HCT116 (cell line): Measurements from ENCODE around the gene BLTP3A. TPM values are rescaled to one million over a fixed set of nuclear protein-coding genes. Genes with fewer than 3 reads are reported as not detected.
"Not testable (repeated sequence)": the region's sequence is repeated elsewhere in the genome, so short reads cannot be mapped to it uniquely, and the experiment has no call there.

Experiments
- ATAC-seq: fragments of 200-7000 bp; cut with Tn5 transposase; 2 replicates; pipeline ENCODE4 v1.9.1; 2020; ENCODE audit warnings: mild to moderate bottlenecking, moderate library complexity
- BruUV-seq: library from RNA; stranded (reverse); fragments of 400-500 nt; replicated peaks from 2 replicates; lab custom pipeline; 2021; lab: Mats Ljungman, UMichigan
- CTCF ChIA-PET: fragments of 300-600 bp; sonication (Branson Sonifier 250); formaldehyde crosslinking; loops from one replicate; lab custom pipeline; 2021; ENCODE audit warnings: antibody characterized with exemption; lab: Charles Lee
- POLR2A ChIA-PET: fragments of 300-600, 350-600 bp; sonication (Branson Sonifier 250); formaldehyde crosslinking; loops from one replicate; lab custom pipeline; 2021; ENCODE audit warnings: antibody characterized with exemption; lab: Charles Lee
- RAD21 ChIA-PET, 2 experiments: fragments of 300-600 bp; sonication (Branson Sonifier 250); formaldehyde crosslinking; loops; one replicate each; lab custom pipeline; 2023; ENCODE audit warnings: low total read pairs in 2 of 2; ENCODE audit not compliant: uncharacterized antibody in 2 of 2, unreplicated experiment in 2 of 2, low non-redundant PET in 1 of 2; lab: Charles Lee
- DNase-seq: peaks from one replicate; pipeline ENCODE4 v3.0.0-alpha.2; 2010; ENCODE audit warnings: low read depth, low spot score
- H2AFZ ChIP-seq: fragments of 200-600 bp; shearing (Covaris generic), sonication (generic); 2 replicates; pipeline ENCODE4 v1.6.1; 2017; ENCODE audit warnings: low read depth, mixed run types, mixed read lengths, antibody characterized with exemption, low read length; ENCODE audit not compliant: poor library complexity, severe bottlenecking
- H3K27ac ChIP-seq: 2 replicates; pipeline ENCODE4 v1.5.1; 2012; ENCODE audit warnings: low read depth, low read length
- H3K27me3 ChIP-seq: fragments of 200-600 bp; sonication (generic); 2 replicates; pipeline ENCODE4 v1.6.1; 2016; ENCODE audit warnings: mixed run types, low read length, mixed read lengths; ENCODE audit not compliant: insufficient read depth
- H3K36me3 ChIP-seq, 2 experiments: fragments of 200-500 bp in 1 of 2; fragments of 200-600 bp in 1 of 2; sonication (Bioruptor generic) in 1 of 2; sonication (generic) in 1 of 2; 2 replicates each; pipeline versions ENCODE4 v1.5.1 to v1.6.1; 2014 to 2016; ENCODE audit warnings: low read length in 2 of 2, inconsistent platforms in 1 of 2, mixed read lengths in 1 of 2, mixed run types in 1 of 2; ENCODE audit not compliant: insufficient read depth in 2 of 2, control insufficient read depth in 1 of 2
- H3K4me1 ChIP-seq, 2 experiments: fragments of 200-600 bp in 1 of 2; sonication (generic) in 1 of 2; 2 replicates each; pipeline versions ENCODE4 v1.5.1 to v1.6.1; 2012 to 2017; ENCODE audit warnings: low read length in 2 of 2, inconsistent platforms in 1 of 2, mild to moderate bottlenecking in 1 of 2, mixed read lengths in 1 of 2, mixed run types in 1 of 2, moderate library complexity in 1 of 2; ENCODE audit not compliant: insufficient read depth in 2 of 2, control insufficient read depth in 1 of 2
- H3K4me2 ChIP-seq: fragments of 200-600 bp; sonication (generic); 2 replicates; pipeline ENCODE4 v1.6.1; 2017; ENCODE audit warnings: mixed run types, low read length, mixed read lengths
- H3K4me3 ChIP-seq, 2 experiments: fragments of 200-600 bp in 1 of 2; sonication (generic) in 1 of 2; replicated peaks in 1 of 2; 2 replicates each; pipeline ENCODE4 v1.5.1; 2011 to 2016; ENCODE audit warnings: low read length in 2 of 2, control low read depth in 1 of 2, low read depth in 1 of 2, mild to moderate bottlenecking in 1 of 2, mixed read lengths in 1 of 2, mixed run types in 1 of 2
- H3K79me2 ChIP-seq: fragments of 200-600 bp; sonication (generic); 2 replicates; pipeline ENCODE4 v1.6.1; 2017; ENCODE audit warnings: mild to moderate bottlenecking, mixed run types, low read length, moderate library complexity, mixed read lengths; ENCODE audit not compliant: insufficient read depth
- H3K9ac ChIP-seq: fragments of 200-600 bp; sonication (generic); 2 replicates; pipeline ENCODE4 v1.6.1; 2016; ENCODE audit warnings: low read length, mixed read lengths
- H3K9me2 ChIP-seq: fragments of 200-600 bp; sonication (generic), shearing (Covaris generic); 2 replicates; pipeline ENCODE4 v1.6.1; 2017; ENCODE audit warnings: mixed run types, mild to moderate bottlenecking, moderate library complexity; ENCODE audit not compliant: insufficient read depth
- H3K9me3 ChIP-seq, 2 experiments: fragments of 200-500 bp in 1 of 2; fragments of 200-600 bp in 1 of 2; sonication (Bioruptor generic) in 1 of 2; sonication (generic) in 1 of 2; 2 replicates each; pipeline ENCODE4 v1.6.1; 2014 to 2017; ENCODE audit warnings: low read length in 2 of 2, mixed read lengths in 2 of 2, inconsistent platforms in 1 of 2, low read depth in 1 of 2, mild to moderate bottlenecking in 1 of 2, mixed run types in 1 of 2, moderate library complexity in 1 of 2; ENCODE audit not compliant: control insufficient read depth in 1 of 2, insufficient read depth in 1 of 2
- H4K20me1 ChIP-seq: fragments of 200-600 bp; sonication (generic), shearing (Covaris generic); 2 replicates; pipeline ENCODE4 v1.6.1; 2017; ENCODE audit warnings: mixed run types, mild to moderate bottlenecking, moderate library complexity; ENCODE audit not compliant: insufficient read depth
- EGR1 ChIP-seq: IDR thresholded peaks from 2 replicates; pipeline ENCODE4 v1.6.1; 2012; ENCODE audit warnings: low read depth
- ELF1 ChIP-seq: IDR thresholded peaks from 2 replicates; pipeline ENCODE4 v1.6.1; 2012; ENCODE audit warnings: low read depth, borderline replicate concordance
- POLR2AphosphoS5 ChIP-seq: IDR thresholded peaks from 2 replicates; pipeline ENCODE4 v1.6.1; 2011; ENCODE audit warnings: mild to moderate bottlenecking, low read depth, low read length, moderate library complexity
- RAD21 ChIP-seq: IDR thresholded peaks from 2 replicates; pipeline ENCODE4 v1.6.1; 2012; ENCODE audit warnings: low read depth, mild to moderate bottlenecking
- SP1 ChIP-seq: IDR thresholded peaks from 2 replicates; pipeline ENCODE4 v1.6.1; 2012; ENCODE audit warnings: low read depth
- ZBTB33 ChIP-seq: IDR thresholded peaks from 2 replicates; pipeline ENCODE4 v1.6.1; 2011; ENCODE audit warnings: mild to moderate bottlenecking, low read length, moderate library complexity; ENCODE audit not compliant: insufficient replicate concordance; ENCODE audit errors: extremely low read depth
- ZNF274 ChIP-seq: fragments of 200-500 bp; sonication (Bioruptor generic); IDR thresholded peaks from 2 replicates; pipeline ENCODE4 v1.6.1; 2014; ENCODE audit warnings: mild to moderate bottlenecking, low read depth, low read length, inconsistent platforms
- intact Hi-C: fragments of 100-400 bp; cut with micrococcal nuclease; formaldehyde crosslinking; loops from 2 replicates; pipeline ENCODE4 v1.10.0; 2022
- total RNA-seq: library from RNA; stranded (reverse); gene quantifications from one replicate; pipeline ENCODE4 v1.2.1, GENCODE V29; 2021; ENCODE audit not compliant: unreplicated experiment

Gene BLTP3A
- total RNA-seq, 1 experiment from 2014 or later: 21.5 TPM

GRCh38 chr6:34760108-34760507 lies 31.8 kb upstream of the BLTP3A start (continued):
- TF ChIP-seq ZNF274 (no peak), RAD21 (no peak), EGR1 (no peak), SP1 (no peak)

- H3K4me3 ChIP-seq, H4K20me1 ChIP-seq, BruUV-seq, H3K4me1 ChIP-seq, H2AFZ ChIP-seq, H3K9ac ChIP-seq, ATAC-seq, intact Hi-C loops, H3K4me2 ChIP-seq, DNase-seq, CTCF ChIA-PET, H3K27me3 ChIP-seq, H3K27ac ChIP-seq, RAD21 ChIA-PET, H3K9me2 ChIP-seq, H3K9me3 ChIP-seq: not testable (repeated sequence)
- Histone ChIP-seq H3K36me3 (peaks cover 29 to 36% of the 10 kb centered on the region in 2 experiments), H3K79me2 (peaks cover 83% of the 10 kb centered on the region)
- POLR2A ChIA-PET: interaction anchor here (0.7 kb wide), 1 partner anchor 11 kb away, joined by 3 read pairs; no protein-coding TSS in a partner anchor
Observed at GRCh38 chr6:34761681-34762080, 30.2 kb upstream of the BLTP3A start.

- Histone ChIP-seq H3K4me2 (no peak overlapping the region), H3K36me3 (peaks cover 47 to 65% of the 10 kb centered on the region in 2 experiments), H3K4me1 (no peaks in the 10 kb centered on the region), H4K20me1 (no peaks in the 10 kb centered on the region; the same call in none of the 2 replicates), H2AFZ (no peak overlapping the region), H3K79me2 (peaks cover 69% of the 10 kb centered on the region), H3K9ac (no peak overlapping the region), H3K27ac (no peak overlapping the region), H3K4me3 (no peak overlapping the region), H3K9me3 (no peaks in the 10 kb centered on the region), H3K27me3 (no peaks in the 10 kb centered on the region), H3K9me2 (no peaks in the 10 kb centered on the region)
- TF ChIP-seq POLR2AphosphoS5 (no peak), SP1 (no peak), ELF1 (no peak), ZBTB33 (no peak)
- BruUV-seq: no TSS peak
- ATAC-seq: no peak
- DNase-seq: no peak
- ChIA-PET RAD21 (no interaction called here), CTCF (no interaction called here), POLR2A (interaction anchor here (1.1 kb wide), 1 partner anchor 11 kb away, joined by 4 read pairs; the partner anchor contains the start of gene SNRPC)
- intact Hi-C loops: no loop called here
Observed at GRCh38 chr6:34768148-34768547, 23.7 kb upstream of the BLTP3A start.
